HG03175 (cell line): ENCODE results near the gene ZNF516.

ENCODE experiments used
- ATAC-seq: cut with Tn5 transposase; IDR thresholded peaks from one replicate; pipeline ENCODE4 v1.9.1; 2021; ENCODE audit warnings: mild to moderate bottlenecking, moderate library complexity; ENCODE audit not compliant: unreplicated experiment

Gene ZNF516

GRCh38 chr18:76506974-76507764, 12.1 kb upstream of the ZNF516 start:
- ATAC-seq = no peak

- no peak for ATAC-seq
Measured at GRCh38 chr18:76506395-76506794, 11.4 kb upstream of the ZNF516 start.

GRCh38 chr18:76505614-76506013, 10.6 kb upstream of the ZNF516 start:
- ATAC-seq = no peak

- ATAC-seq = no peak
Measured at GRCh38 chr18:76504749-76505148, 9.7 kb upstream of the ZNF516 start.

GRCh38 chr18:76503649-76504386, 8.8 kb upstream of the ZNF516 start:
- no peak for ATAC-seq

- no peak for ATAC-seq
Measured at GRCh38 chr18:76502551-76502950, 7.5 kb upstream of the ZNF516 start.

GRCh38 chr18:76499637-76500340, 4.7 kb upstream of the ZNF516 start:
- peak; percentile 93 for ATAC-seq

- ATAC-seq = no peak
Measured at GRCh38 chr18:76499021-76499420, 4.0 kb upstream of the ZNF516 start.

- ATAC-seq = no peak
Measured at GRCh38 chr18:76498064-76498463, 3.0 kb upstream of the ZNF516 start.

GRCh38 chr18:76497021-76497420, 2.0 kb upstream of the ZNF516 start:
- no peak for ATAC-seq

GRCh38 chr18:76496194-76496890, 1.3 kb upstream of the ZNF516 start:
- ATAC-seq = no peak

- ATAC-seq = peak; percentile 18
Measured at GRCh38 chr18:76495435-76496193, 572 bp upstream of the ZNF516 start.

- no peak for ATAC-seq
Measured at GRCh38 chr18:76494231-76495005, 624 bp downstream of the ZNF516 start.

- peak; percentile 7 for ATAC-seq
Measured at GRCh38 chr18:76493213-76494161, 1.6 kb downstream of the ZNF516 start.

- peak; percentile 64 for ATAC-seq
Measured at GRCh38 chr18:76492669-76493212, 2.3 kb downstream of the ZNF516 start.

GRCh38 chr18:76491776-76492668, 3.0 kb downstream of the ZNF516 start:
- no peak for ATAC-seq

- no peak for ATAC-seq
Measured at GRCh38 chr18:76491473-76491775, 3.6 kb downstream of the ZNF516 start.
